Ascending aorta (tissue), 2 donors: ENCODE results near the gene TLR9. TPM values are rescaled to one million over a fixed set of nuclear protein-coding genes. Genes with fewer than 3 reads are reported as not detected.

ENCODE experiments used
- DNase-seq, 2 donors: peaks; one replicate each; pipeline ENCODE4 v3.0.0-alpha.2; 2019; ENCODE audit warnings: low spot score in 2 of 2
- H3K27ac ChIP-seq, 2 donors: fragments of 200-600 bp; sonication (generic); one replicate each; pipeline ENCODE4 v1.5.1; 2016 to 2017; ENCODE audit warnings: mild to moderate bottlenecking in 1 of 2
- H3K27me3 ChIP-seq: fragments of 200-600 bp; sonication (generic); one replicate; pipeline ENCODE4 v1.5.1; 2017
- H3K36me3 ChIP-seq, 2 donors: fragments of 200-600 bp; sonication (generic); one replicate each; pipeline ENCODE4 v1.5.1; 2016
- H3K4me1 ChIP-seq, 2 donors: fragments of 200-600 bp; sonication (generic); one replicate each; pipeline ENCODE4 v1.5.1; 2016 to 2017; ENCODE audit warnings: mild to moderate bottlenecking in 1 of 2
- H3K4me3 ChIP-seq, 2 donors: fragments of 200-600 bp; sonication (generic); one replicate each; pipeline ENCODE4 v1.5.1; 2016 to 2017; ENCODE audit warnings: mild to moderate bottlenecking in 1 of 2
- H3K9me3 ChIP-seq, 2 donors: fragments of 200-600 bp; sonication (generic); one replicate each; pipeline ENCODE4 v1.5.1; 2016
- CTCF ChIP-seq, 3 experiments: fragments of 200-600 bp in 2 of 3; fragments of 450-650 bp in 1 of 3; sonication (generic) in 2 of 3; IDR thresholded peaks; one replicate each; pipeline ENCODE4 v1.5.1; 2016 to 2019; ENCODE audit warnings: antibody characterized with exemption in 3 of 3, mild to moderate bottlenecking in 1 of 3, moderate library complexity in 1 of 3
- intact Hi-C: fragments of 100-400 bp; cut with DNase I; formaldehyde crosslinking; loops from one replicate; pipeline ENCODE4 v1.15.1; 2023
- total RNA-seq: library from RNA; depleted of rRNA; stranded (reverse); fragments of >200 nt; gene quantifications from one replicate; pipeline ENCODE4 v1.1.0, GENCODE V29; 2016

The TLR9 gene
- total RNA-seq, 1 donor from 2014 or later, result not detected

GRCh38 chr3:52176180-52176752, 49.2 kb downstream of the TLR9 start:
- Histone ChIP-seq H3K27me3 (no peaks in the 10 kb centered on the region), H3K9me3 (no peaks in the 10 kb centered on the region), H3K4me3 (no peak overlapping the region), H3K27ac (no peak overlapping the region), H3K4me1 (no peaks in the 10 kb centered on the region), H3K36me3 (no peaks in the 10 kb centered on the region)
- DNase-seq, result no peak
- intact Hi-C loops, result no loop called here
- TF ChIP-seq CTCF (IDR thresholded peaks at IDR 0.05), result no peak

GRCh38 chr3:52175416-52176179, 49.8 kb downstream of the TLR9 start:
- no peak overlapping the region for H3K4me3 ChIP-seq
- no peak for DNase-seq
- intact Hi-C loops, result no loop called here
- H3K27me3 ChIP-seq, result no peaks in the 10 kb centered on the region
- no peaks in the 10 kb centered on the region for H3K4me1 ChIP-seq
- no peak for TF ChIP-seq CTCF (IDR thresholded peaks at IDR 0.05)
- H3K36me3 ChIP-seq, result no peaks in the 10 kb centered on the region
- no peak overlapping the region for H3K27ac ChIP-seq
- H3K9me3 ChIP-seq, result no peaks in the 10 kb centered on the region

GRCh38 chr3:52174896-52175295, 50.5 kb downstream of the TLR9 start:
- no peak for DNase-seq
- H3K27ac ChIP-seq, result no peak overlapping the region
- intact Hi-C loops, result no loop called here
- H3K27me3 ChIP-seq, result no peaks in the 10 kb centered on the region
- no peaks in the 10 kb centered on the region for H3K4me1 ChIP-seq
- no peaks in the 10 kb centered on the region for H3K9me3 ChIP-seq
- no peak overlapping the region for H3K4me3 ChIP-seq
- no peaks in the 10 kb centered on the region for H3K36me3 ChIP-seq
- no peak for TF ChIP-seq CTCF (IDR thresholded peaks at IDR 0.05)

- H3K27me3 ChIP-seq, result no peaks in the 10 kb centered on the region
- H3K4me1 ChIP-seq, result no peaks in the 10 kb centered on the region
- no peak for DNase-seq
- intact Hi-C loops, result no loop called here
- H3K27ac ChIP-seq, result no peak overlapping the region
- H3K4me3 ChIP-seq, result no peak overlapping the region
- H3K9me3 ChIP-seq, result no peaks in the 10 kb centered on the region
- TF ChIP-seq CTCF (IDR thresholded peaks at IDR 0.05), result no peak
- H3K36me3 ChIP-seq, result no peaks in the 10 kb centered on the region
These were observed 52.3 kb downstream of the TLR9 start for GRCh38 chr3:52173101-52173500.

- intact Hi-C loops, result no loop called here
- no peak for DNase-seq
These were observed 53.1 kb downstream of the TLR9 start for GRCh38 chr3:52172262-52172757.

More at GRCh38 chr3:52172262-52172757, 53.1 kb downstream of the TLR9 start:
- Histone ChIP-seq H3K4me1 (no peaks in the 10 kb centered on the region), H3K9me3 (no peaks in the 10 kb centered on the region), H3K27me3 (no peaks in the 10 kb centered on the region), H3K36me3 (no peaks in the 10 kb centered on the region), H3K4me3 (no peak overlapping the region), H3K27ac (no peak overlapping the region)
- no peak for TF ChIP-seq CTCF (IDR thresholded peaks at IDR 0.05)
